IMR-90 (cell line): ENCODE data around the gene CCN2. TPM values are rescaled to one million over a fixed set of nuclear protein-coding genes. Genes with fewer than 3 reads are reported as not detected.
A peak's percentile ranks its signal among the peaks of the same experiment; 100 is the strongest.

ENCODE experiments used
- ATAC-seq: fragments of 200-7000 bp; cut with Tn5 transposase; 2 replicates; pipeline ENCODE4 v1.9.1; 2020; ENCODE audit warnings: low read depth, mild to moderate bottlenecking, moderate library complexity
- BruUV-seq: library from RNA; stranded (reverse); fragments of 400-500 nt; replicated peaks from 2 replicates; lab custom pipeline; 2021; lab: Mats Ljungman, UMichigan
- CTCF ChIA-PET: fragments of 300-600 bp; formaldehyde crosslinking; extraction: SDS; loops from one replicate; lab custom pipeline; 2021; ENCODE audit warnings: antibody characterized with exemption; lab: Yijun Ruan, JAX
- POLR2A ChIA-PET: fragments of 300-600 bp; sonication (Branson Sonifier 250); formaldehyde crosslinking; loops from one replicate; lab custom pipeline; 2022; ENCODE audit warnings: antibody characterized with exemption; ENCODE audit not compliant: unreplicated experiment; lab: Charles Lee
- DNase-seq: peaks from one replicate; pipeline ENCODE4 v3.0.0; 2013
- H2AFZ ChIP-seq: replicated peaks from 2 replicates; pipeline ENCODE3; 2013; ENCODE audit warnings: low read length, mild to moderate bottlenecking; ENCODE audit not compliant: poor library complexity
- H2AK5ac ChIP-seq: 2 replicates; pipeline ENCODE4 v1.6.1; 2013; ENCODE audit warnings: low read depth, low read length, inconsistent platforms
- H2AK9ac ChIP-seq: replicated peaks from 2 replicates; pipeline ENCODE3; 2013; ENCODE audit warnings: mild to moderate bottlenecking, low read depth, low read length, moderate library complexity; ENCODE audit not compliant: poor library complexity
- H2BK120ac ChIP-seq: 2 replicates; pipeline ENCODE4 v1.6.1; 2013; ENCODE audit warnings: low read depth, low read length, inconsistent platforms
- H2BK15ac ChIP-seq: 3 replicates; pipeline ENCODE4 v1.6.1; 2013; ENCODE audit warnings: low read depth, low read length, inconsistent platforms
- H2BK20ac ChIP-seq: 2 replicates; pipeline ENCODE4 v1.6.1; 2013; ENCODE audit warnings: low read depth, mild to moderate bottlenecking, inconsistent platforms, low read length, moderate library complexity
- H2BK5ac ChIP-seq: 2 replicates; pipeline ENCODE4 v1.6.1; 2013; ENCODE audit warnings: mild to moderate bottlenecking, low read depth, low read length, inconsistent platforms; ENCODE audit not compliant: poor library complexity, severe bottlenecking
- H3K14ac ChIP-seq: replicated peaks from 2 replicates; pipeline ENCODE4 v1.6.1; 2013; ENCODE audit warnings: low read depth, low read length, inconsistent platforms
- H3K18ac ChIP-seq: 2 replicates; pipeline ENCODE4 v1.6.1; 2013; ENCODE audit warnings: low read depth, low read length, control low read depth
- H3K23ac ChIP-seq: 2 replicates; pipeline ENCODE4 v1.6.1; 2013; ENCODE audit warnings: low read depth, low read length, inconsistent platforms
- H3K27ac ChIP-seq: 2 replicates; pipeline ENCODE4 v1.5.1; 2013; ENCODE audit warnings: mild to moderate bottlenecking, control low read depth, low read length; ENCODE audit not compliant: insufficient read depth
- H3K27me3 ChIP-seq: 2 replicates; pipeline ENCODE4 v1.6.1; 2013; ENCODE audit warnings: low read length; ENCODE audit not compliant: control insufficient read depth, insufficient read depth
- H3K36me3 ChIP-seq: 2 replicates; pipeline ENCODE4 v1.6.1; 2013; ENCODE audit warnings: low read length, mixed read lengths; ENCODE audit not compliant: control insufficient read depth, insufficient read depth
- H3K4ac ChIP-seq: 2 replicates; pipeline ENCODE4 v1.6.1; 2013; ENCODE audit warnings: low read depth, low read length, inconsistent platforms
- H3K4me1 ChIP-seq: 2 replicates; pipeline ENCODE4 v1.6.1; 2013; ENCODE audit warnings: low read length, mixed read lengths; ENCODE audit not compliant: control insufficient read depth, insufficient read depth
- H3K4me2 ChIP-seq: 2 replicates; pipeline ENCODE4 v1.6.1; 2013; ENCODE audit warnings: low read depth, mild to moderate bottlenecking, control low read depth, low read length, moderate library complexity
- H3K4me3 ChIP-seq: 2 replicates; pipeline ENCODE4 v1.5.1; 2013; ENCODE audit warnings: low read depth, mild to moderate bottlenecking, control low read depth, low read length, moderate library complexity; ENCODE audit not compliant: insufficient read depth
- H3K56ac ChIP-seq: 2 replicates; pipeline ENCODE4 v1.6.1; 2013; ENCODE audit warnings: low read length, inconsistent platforms; ENCODE audit not compliant: insufficient read depth; ENCODE audit errors: extremely low read depth
- H3K79me1 ChIP-seq, 2 experiments: 2 replicates each; pipeline ENCODE4 v1.6.1; 2013; ENCODE audit warnings: low read length in 2 of 2, inconsistent platforms in 1 of 2, low read depth in 1 of 2
- H3K9ac ChIP-seq: 2 replicates; pipeline ENCODE4 v1.6.1; 2013; ENCODE audit warnings: low read depth, low read length, control low read depth
- H3K9me1 ChIP-seq: 2 replicates; pipeline ENCODE4 v1.6.1; 2013; ENCODE audit warnings: low read length, inconsistent platforms; ENCODE audit not compliant: insufficient read depth
- H3K9me3 ChIP-seq: 2 replicates; pipeline ENCODE4 v1.6.1; 2013; ENCODE audit warnings: low read length; ENCODE audit not compliant: control insufficient read depth, insufficient read depth
- H4K20me1 ChIP-seq: 2 replicates; pipeline ENCODE4 v1.6.1; 2013; ENCODE audit warnings: low read length, inconsistent platforms; ENCODE audit not compliant: insufficient read depth
- H4K5ac ChIP-seq: 2 replicates; pipeline ENCODE4 v1.6.1; 2013; ENCODE audit warnings: mild to moderate bottlenecking, low read depth, low read length, control low read depth
- H4K8ac ChIP-seq, 2 experiments: 2 replicates each; pipeline ENCODE4 v1.6.1; 2013; ENCODE audit warnings: low read depth in 2 of 2, low read length in 2 of 2, control low read depth in 1 of 2, inconsistent platforms in 1 of 2
- H4K91ac ChIP-seq: 2 replicates; pipeline ENCODE4 v1.6.1; 2013; ENCODE audit warnings: low read depth, low read length, inconsistent platforms; ENCODE audit not compliant: insufficient read depth
- CEBPB ChIP-seq: IDR thresholded peaks from 2 replicates; pipeline ENCODE4 v1.6.1; 2012; ENCODE audit warnings: low read depth, low read length, improper control_type of control experiment
- CHD1 ChIP-seq: IDR thresholded peaks from 2 replicates; pipeline ENCODE4 v1.6.1; 2012; ENCODE audit warnings: low read depth, low read length, improper control_type of control experiment
- CTCF ChIP-seq: conservative IDR thresholded peaks from 2 replicates; pipeline ENCODE4 v1.5.1; 2012; ENCODE audit warnings: mild to moderate bottlenecking, low read depth, low read length, improper control_type of control experiment
- FOS ChIP-seq: fragments of 150-350 bp; IDR thresholded peaks from 2 replicates; pipeline ENCODE4 v1.6.1; 2016; ENCODE audit warnings: low read depth, low read length
- MAFK ChIP-seq: IDR thresholded peaks from 2 replicates; pipeline ENCODE4 v1.6.1; 2012; ENCODE audit warnings: low read depth, low read length, improper control_type of control experiment
- MAZ ChIP-seq: IDR thresholded peaks from 2 replicates; pipeline ENCODE4 v1.6.1; 2012; ENCODE audit warnings: low read depth, mild to moderate bottlenecking, low read length, improper control_type of control experiment, moderate library complexity, borderline replicate concordance
- MXI1 ChIP-seq: IDR thresholded peaks from 2 replicates; pipeline ENCODE4 v1.6.1; 2012; ENCODE audit warnings: low read depth, mild to moderate bottlenecking, low read length, moderate library complexity, borderline replicate concordance
- NFE2L2 ChIP-seq: fragments of 150-350 bp; IDR thresholded peaks from 2 replicates; pipeline ENCODE4 v1.6.1; 2016; ENCODE audit warnings: low read depth, mild to moderate bottlenecking, low read length
- POLR2A ChIP-seq: IDR thresholded peaks from 2 replicates; pipeline ENCODE4 v1.6.1; 2012; ENCODE audit warnings: mild to moderate bottlenecking, low read depth, low read length
- RAD21 ChIP-seq: IDR thresholded peaks from 2 replicates; pipeline ENCODE4 v1.6.1; 2012; ENCODE audit warnings: low read length, improper control_type of control experiment
- RCOR1 ChIP-seq: IDR thresholded peaks from 2 replicates; pipeline ENCODE4 v1.6.1; 2012; ENCODE audit warnings: mild to moderate bottlenecking, low read length, improper control_type of control experiment; ENCODE audit not compliant: insufficient replicate concordance
- RFX5 ChIP-seq: IDR thresholded peaks from 2 replicates; pipeline ENCODE4 v1.8.0; 2012; ENCODE audit warnings: low read depth, mild to moderate bottlenecking, low read length, moderate library complexity
- SMC3 ChIP-seq: fragments of 150-350 bp; IDR thresholded peaks from 2 replicates; pipeline ENCODE4 v1.6.1; 2016; ENCODE audit warnings: low read depth, mild to moderate bottlenecking, antibody characterized with exemption, low read length, moderate library complexity
- USF2 ChIP-seq: fragments of 150-350 bp; IDR thresholded peaks from 2 replicates; pipeline ENCODE4 v1.6.1; 2017; ENCODE audit warnings: mild to moderate bottlenecking, antibody characterized with exemption, low read length, low read depth
- WGBS, 2 experiments: methylation state at CpG; one replicate each; pipeline versions ENCODE4 v1.1.5 to v1.1.7; 2013; ENCODE audit warnings: missing lambda C conversion rate in 2 of 2; ENCODE audit not compliant: insufficient read length in 1 of 2; ENCODE audit errors: extremely low coverage in 2 of 2; 5-methylcytosine and 5-hydroxymethylcytosine counted together
- dilution Hi-C: fragments of 300-500 bp; cut with HindIII; formaldehyde crosslinking; loops from one replicate; pipeline ENCODE4 v1.14.3; 2018; ENCODE audit warnings: low sequenced_read_pairs; ENCODE audit not compliant: unreplicated experiment
- in situ Hi-C: fragments of 300-500 bp; cut with MboI; formaldehyde crosslinking; loops from 3 replicates; pipeline ENCODE4 v1.14.3; 2019; ENCODE audit warnings: low sequenced_read_pairs, inconsistent platforms, mixed read lengths
- intact Hi-C: fragments of 100-400 bp; cut with micrococcal nuclease; formaldehyde crosslinking; loops from 2 replicates; pipeline ENCODE4 v1.10.0; 2022
- polyA plus RNA-seq, 3 experiments: library from polyadenylated mRNA; depleted of rRNA; stranded (reverse); fragments of >200 nt; gene quantifications; 2 replicates each; pipeline ENCODE4 v1.2.3, GENCODE V29; 2012; ENCODE audit warnings: low replicate concordance in 1 of 3
- total RNA-seq: library from RNA; depleted of rRNA; stranded (reverse); fragments of >200 nt; gene quantifications from 2 replicates; pipeline ENCODE4 v1.2.3, GENCODE V29; 2012

CCN2 gene
- total and polyA plus RNA-seq, 2 of the 4 experiments (the other 2 are of a cell fraction), result 148 to 1,205 TPM

- Histone ChIP-seq H3K4me3 (no peak overlapping the region), H2BK15ac (0 out of 3 replicates have a peak overlapping the region, but pooled peaks have one; percentile 3), H3K27ac (no peak overlapping the region), H2BK5ac (no peak overlapping the region), H3K14ac (no peak overlapping the region), H3K4me2 (no peak overlapping the region), H2BK20ac (no peak overlapping the region), H4K91ac (no peak overlapping the region; the same call in 1 of the 2 replicates), H3K23ac (no peak overlapping the region), H2AK5ac (no peak overlapping the region), H3K18ac (no peak overlapping the region), H3K4ac (no peak overlapping the region), H3K36me3 (no peaks in the 10 kb centered on the region), H2AK9ac (no peak overlapping the region), H4K8ac (no peak overlapping the region), H4K5ac (no peak overlapping the region), H3K9ac (no peak overlapping the region), H3K27me3 (no peaks in the 10 kb centered on the region), H3K56ac (no peak overlapping the region), H3K4me1 (peaks cover 2% of the 10 kb centered on the region), H3K9me1 (peaks cover under 1% of the 10 kb centered on the region), H2AFZ (no peak overlapping the region), H4K20me1 (no peaks in the 10 kb centered on the region), H3K79me1 (no peaks in the 10 kb centered on the region), H2BK120ac (no peak overlapping the region), H3K9me3 (peaks cover 2% of the 10 kb centered on the region)
- DNase-seq (no peak), ATAC-seq (no peak)
- POLR2A ChIA-PET, result no interaction called here
- BruUV-seq, result no TSS peak
- WGBS, 2 experiments, result no CpG with 5 or more reads among the region's 2 CpGs
- dilution Hi-C loops, result no loop called here
- TF ChIP-seq MAFK (no peak), USF2 (no peak), NFE2L2 (no peak), CHD1 (no peak), SMC3 (no peak), POLR2A (no peak), FOS (no peak), RAD21 (no peak), CTCF (no peak), MXI1 (no peak), MAZ (no peak), RFX5 (no peak), CEBPB (no peak), RCOR1 (no peak)
- in situ Hi-C loops, result no loop called here
- CTCF ChIA-PET, result interaction anchor here (1.7 kb wide), 1 partner anchor 8 kb away, joined by 3 read pairs; no protein-coding TSS in a partner anchor
- intact Hi-C loops, result no loop called here
These were observed 41.4 kb upstream of the CCN2 start for GRCh38 chr6:131992557-131992956.
